ENCODE measurements around the gene RNU5B-1.
"Not testable (repeated sequence)": the region's sequence is repeated elsewhere in the genome, so short reads cannot be mapped to it uniquely, and the experiment has no call there.

Gene RNU5B-1

GRCh38 chr15:65339920-65340319 is 35.4 kb downstream of the RNU5B-1 start:
- no peak for FAIRE-seq
- DNase-seq (ENCODE audit: low spot score): no peak

- DNase-seq (ENCODE audit: low spot score) (no peak), FAIRE-seq (no peak)
Observed at GRCh38 chr15:65342493-65342892, 38.0 kb downstream of the RNU5B-1 start.

- no peak for DNase-seq (ENCODE audit: low spot score)
- FAIRE-seq: no peak
Observed at GRCh38 chr15:65343374-65343981, 39.0 kb downstream of the RNU5B-1 start.

- no peak for DNase-seq (ENCODE audit: low spot score)
- FAIRE-seq: no peak
Observed at GRCh38 chr15:65344214-65344913, 39.9 kb downstream of the RNU5B-1 start.

DNA sequence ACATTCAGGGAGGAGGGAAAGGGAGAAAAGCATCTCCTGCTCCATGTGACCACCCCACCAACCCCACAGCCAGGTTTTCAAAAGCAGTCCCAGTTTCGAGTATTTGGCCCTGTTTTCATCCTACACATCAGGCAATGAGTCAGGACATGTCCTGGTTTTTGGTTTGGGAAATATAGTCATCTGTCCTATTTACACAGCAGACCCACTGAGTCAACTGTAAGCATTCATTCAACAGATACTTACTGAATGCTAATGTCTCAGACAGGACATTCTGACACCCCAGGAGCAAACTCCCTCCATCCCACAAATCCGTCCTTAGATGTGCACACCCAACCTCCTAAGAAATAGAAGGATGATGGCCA is 40.4 kb downstream of the RNU5B-1 start:
- FAIRE-seq (no peak), DNase-seq (ENCODE audit: low spot score) (no peak)

- FAIRE-seq (no peak), DNase-seq (ENCODE audit: low spot score) (no peak)
Observed at GRCh38 chr15:65346856-65347598, 42.5 kb downstream of the RNU5B-1 start.

DNA sequence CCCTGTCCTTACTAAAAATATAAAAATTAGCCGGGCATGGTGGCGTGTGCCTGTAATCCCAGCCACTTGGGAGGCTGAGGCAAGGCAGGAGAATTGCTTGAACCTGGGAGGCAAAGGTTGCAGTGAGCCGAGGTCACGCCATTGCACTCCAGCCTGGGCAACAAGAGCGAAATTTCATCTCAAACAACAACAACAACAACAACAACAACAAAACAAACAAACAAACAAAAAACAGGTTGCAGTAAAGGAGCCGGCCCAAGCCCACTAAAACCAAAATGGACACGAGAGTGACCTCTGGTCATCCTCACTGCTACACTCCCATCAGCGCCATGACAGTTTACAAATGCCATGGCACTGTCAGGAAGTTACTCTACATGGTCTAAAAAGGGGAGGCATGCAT is 43.3 kb downstream of the RNU5B-1 start:
- not testable (repeated sequence) for DNase-seq (ENCODE audit: low spot score)

GRCh38 chr15:65349338-65349737 is 44.9 kb downstream of the RNU5B-1 start:
- no peak for FAIRE-seq
- no peak for DNase-seq (ENCODE audit: low spot score)

More for the DNA sequence above, 43.3 kb downstream of the RNU5B-1 start:
- FAIRE-seq: not testable (repeated sequence)

- not testable (repeated sequence) for DNase-seq (ENCODE audit: low spot score); FAIRE-seq
Observed at GRCh38 chr15:65351972-65352371, 47.5 kb downstream of the RNU5B-1 start.

All from urothelium cell line (cell line).